LNCAP (cell line): ENCODE results near the gene SMOC2.

Experiments used
- CTCF ChIP-seq: fragments of 450-650 bp; IDR thresholded peaks from 2 replicates; pipeline ENCODE4 v1.5.1; 2017; ENCODE audit warnings: mild to moderate bottlenecking

Gene SMOC2

GRCh38 chr6:168532070-168532469 lies 91.1 kb downstream of the SMOC2 start:
- no peak for TF ChIP-seq CTCF

- TF ChIP-seq CTCF = no peak
Observed at GRCh38 chr6:168533414-168533813, 92.4 kb downstream of the SMOC2 start.

- TF ChIP-seq CTCF = no peak
Observed at GRCh38 chr6:168534265-168534664, 93.3 kb downstream of the SMOC2 start.

GRCh38 chr6:168535711-168536110 lies 94.7 kb downstream of the SMOC2 start:
- no peak for TF ChIP-seq CTCF

GRCh38 chr6:168536196-168536595 lies 95.2 kb downstream of the SMOC2 start:
- TF ChIP-seq CTCF = no peak

GRCh38 chr6:168536665-168537539 lies 95.9 kb downstream of the SMOC2 start:
- TF ChIP-seq CTCF = no peak

- no peak for TF ChIP-seq CTCF
Observed at GRCh38 chr6:168537540-168537884, 96.5 kb downstream of the SMOC2 start.
